Putamen (tissue), 1 donor: ENCODE results near the gene TUFM.
"Not testable (repeated sequence)": the region's sequence is repeated elsewhere in the genome, so short reads cannot be mapped to it uniquely, and the experiment has no call there.

ENCODE experiments used
- DNase-seq: peaks from one replicate; pipeline ENCODE4 v3.0.0-alpha.2; 2016; ENCODE audit warnings: low spot score

The TUFM gene

GRCh38 chr16:28846080-28846932 lies at the start of gene TUFM:
TSS of gene TUFM (minus strand) at chr16:28846348. CDS start at chr16:28846269, 79 bp downstream.
- peak; percentile 99 for DNase-seq

- DNase-seq = no peak
Measured at GRCh38 chr16:28895609-28896008, 49.5 kb upstream of the TUFM start.

DNA sequence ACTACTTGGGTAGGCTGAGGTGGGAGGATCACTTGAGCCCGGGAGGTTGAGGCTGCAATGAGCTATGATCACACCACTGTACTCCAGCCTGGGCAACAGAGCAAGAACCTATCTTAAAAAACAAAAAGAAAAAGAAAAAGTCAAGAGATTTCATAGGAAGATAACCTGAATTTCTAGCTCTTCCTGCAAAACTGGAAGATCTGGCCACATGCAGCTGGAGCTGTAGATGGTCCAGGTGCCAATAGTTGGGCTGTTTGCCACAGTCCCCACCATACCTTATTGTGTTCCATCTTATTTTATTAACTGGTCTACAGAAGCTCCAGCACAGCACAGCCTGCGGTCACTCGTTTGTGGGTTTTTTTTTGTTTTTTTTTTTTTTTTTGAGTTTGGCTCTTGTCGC lies 47.1 kb upstream of the TUFM start:
- no peak for DNase-seq

DNA sequence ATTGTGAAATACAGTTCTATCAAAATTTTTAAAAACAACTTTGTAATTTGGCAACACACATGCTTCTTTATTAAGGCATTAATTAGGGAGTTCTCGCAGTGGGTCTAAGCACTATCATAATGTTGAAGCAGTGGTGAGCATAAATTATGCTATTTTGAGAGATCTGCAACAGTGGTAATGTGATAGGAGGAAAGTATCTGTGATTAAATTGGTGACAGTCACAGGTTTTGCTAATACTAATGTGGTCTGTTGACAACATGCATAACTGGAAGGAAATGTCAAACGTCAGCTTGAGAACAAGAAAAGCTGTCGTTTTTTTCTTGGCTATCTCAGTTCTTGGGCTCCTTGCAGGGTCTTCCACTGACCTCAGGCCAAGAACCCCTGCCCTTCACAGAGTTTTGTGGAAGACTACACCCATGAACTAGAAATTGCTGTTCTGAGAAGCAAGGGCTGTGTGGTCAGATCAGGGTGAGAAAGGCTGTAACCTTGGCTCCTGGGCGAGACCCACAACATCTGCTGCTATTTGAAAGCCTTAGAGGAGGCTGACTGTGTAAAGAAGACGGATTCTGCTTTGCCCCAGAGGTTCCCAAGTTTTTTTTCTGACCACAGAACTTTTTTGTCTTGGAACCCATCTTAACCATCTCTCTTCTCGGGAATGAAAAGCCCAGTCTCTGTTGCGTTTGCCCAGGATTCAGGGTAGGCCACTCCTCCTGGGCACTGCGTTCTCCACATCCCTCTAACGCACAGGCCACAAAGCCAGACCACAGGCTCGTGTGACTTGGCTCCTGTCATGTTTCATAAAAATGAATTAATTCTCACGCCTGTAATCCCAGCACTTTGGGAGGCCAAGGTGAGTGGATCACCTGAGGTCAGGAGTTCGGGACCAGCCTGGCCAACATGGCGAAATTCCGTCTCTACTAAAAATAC lies 46.1 kb upstream of the TUFM start:
- no peak for DNase-seq

DNA sequence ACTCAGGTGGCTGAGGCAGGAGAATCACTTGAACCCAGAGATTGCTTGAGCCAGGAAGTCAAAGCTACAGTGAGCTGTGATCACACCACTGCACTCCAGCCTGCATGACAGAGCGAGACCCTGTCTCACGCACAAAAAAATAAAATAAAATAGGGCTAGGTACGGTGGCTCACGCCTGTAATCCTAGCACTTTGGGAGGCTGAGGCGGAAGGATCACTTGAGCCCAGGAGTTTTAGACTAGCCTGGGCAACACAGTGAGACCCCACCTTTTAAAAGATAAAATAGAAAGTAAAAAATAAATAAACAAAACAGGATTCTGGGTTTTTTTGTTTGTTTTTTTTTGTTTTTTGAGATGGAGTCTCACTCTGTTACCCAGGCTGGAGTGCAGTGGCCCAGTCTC lies 44.2 kb upstream of the TUFM start:
- not testable (repeated sequence) for DNase-seq

DNA sequence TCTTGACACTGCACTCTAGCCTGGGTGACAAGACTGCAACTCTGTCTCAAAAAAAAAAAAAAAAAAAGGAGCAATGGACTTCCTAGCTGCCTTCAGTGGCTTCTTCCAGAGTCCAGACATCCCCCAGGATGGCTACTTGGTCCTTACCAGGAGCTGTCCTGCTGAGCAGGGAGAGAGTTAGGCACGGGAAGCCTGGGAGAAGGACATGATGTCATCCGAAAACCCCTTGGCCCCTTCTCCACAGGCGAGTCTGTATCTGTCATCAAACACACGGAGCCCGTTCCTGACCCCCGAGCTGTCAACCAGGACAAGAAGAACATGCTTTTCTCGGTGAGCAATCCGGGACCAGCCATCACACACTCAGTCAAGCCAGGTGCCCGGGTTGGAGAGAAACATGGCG lies 40.8 kb upstream of the TUFM start:
- DNase-seq = no peak

DNA sequence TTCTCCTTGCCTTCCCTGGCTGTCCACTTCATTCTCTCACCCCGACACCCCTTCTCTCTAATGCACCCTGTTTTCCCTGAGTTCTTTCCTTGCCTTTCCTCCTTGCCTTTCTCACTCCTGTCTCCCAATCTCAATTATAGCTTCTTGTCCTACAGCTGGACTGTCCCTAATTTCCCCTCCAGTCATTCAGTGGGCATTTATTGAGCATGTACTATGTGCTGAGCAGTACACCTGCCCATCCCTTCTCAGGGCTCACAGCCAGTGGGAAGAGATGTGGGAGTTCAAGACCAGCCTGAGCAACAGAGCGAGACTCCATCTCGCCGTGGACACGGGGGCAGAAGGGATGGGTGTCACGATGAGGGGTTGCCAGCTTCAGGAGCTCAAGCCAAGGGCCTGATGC lies 37.9 kb upstream of the TUFM start:
- no peak for DNase-seq

DNA sequence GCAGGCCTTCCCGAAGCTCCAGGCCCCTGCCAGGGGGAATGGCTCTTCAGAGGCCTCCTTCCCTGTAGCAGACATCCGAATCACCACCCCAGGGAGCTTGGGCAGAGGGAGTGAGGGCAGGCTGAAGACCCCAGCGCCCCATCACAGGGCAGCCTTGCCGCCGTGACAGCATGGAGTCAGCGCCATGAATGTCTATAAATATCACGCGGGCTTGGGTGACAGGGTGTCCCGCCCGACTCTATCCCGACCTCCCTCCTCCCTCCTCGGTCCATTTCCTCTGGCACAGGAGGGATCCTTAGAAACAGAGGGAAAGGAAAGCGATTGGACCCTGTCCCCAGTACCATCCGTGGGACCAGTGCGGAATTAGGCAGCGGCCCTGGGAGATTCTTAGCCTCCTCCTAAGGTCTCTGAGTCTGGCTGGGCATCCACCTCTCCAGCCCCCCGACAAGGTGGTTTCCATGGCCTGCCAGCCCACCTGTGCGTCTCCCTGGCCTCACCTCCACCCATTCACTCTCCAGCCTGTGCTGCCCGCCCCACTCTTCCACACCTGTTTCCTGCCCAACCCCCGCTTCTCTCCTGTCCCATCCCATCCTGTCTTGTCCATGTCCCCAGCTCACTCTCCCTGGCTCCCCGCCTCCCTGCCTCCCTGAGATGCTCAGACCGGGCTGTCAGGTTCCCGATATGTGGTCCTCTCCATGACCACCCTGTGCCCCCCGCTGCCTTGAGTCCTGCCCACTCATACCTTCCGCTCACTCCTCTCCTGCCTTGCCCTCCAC lies 37.3 kb upstream of the TUFM start:
- DNase-seq = no peak

DNA sequence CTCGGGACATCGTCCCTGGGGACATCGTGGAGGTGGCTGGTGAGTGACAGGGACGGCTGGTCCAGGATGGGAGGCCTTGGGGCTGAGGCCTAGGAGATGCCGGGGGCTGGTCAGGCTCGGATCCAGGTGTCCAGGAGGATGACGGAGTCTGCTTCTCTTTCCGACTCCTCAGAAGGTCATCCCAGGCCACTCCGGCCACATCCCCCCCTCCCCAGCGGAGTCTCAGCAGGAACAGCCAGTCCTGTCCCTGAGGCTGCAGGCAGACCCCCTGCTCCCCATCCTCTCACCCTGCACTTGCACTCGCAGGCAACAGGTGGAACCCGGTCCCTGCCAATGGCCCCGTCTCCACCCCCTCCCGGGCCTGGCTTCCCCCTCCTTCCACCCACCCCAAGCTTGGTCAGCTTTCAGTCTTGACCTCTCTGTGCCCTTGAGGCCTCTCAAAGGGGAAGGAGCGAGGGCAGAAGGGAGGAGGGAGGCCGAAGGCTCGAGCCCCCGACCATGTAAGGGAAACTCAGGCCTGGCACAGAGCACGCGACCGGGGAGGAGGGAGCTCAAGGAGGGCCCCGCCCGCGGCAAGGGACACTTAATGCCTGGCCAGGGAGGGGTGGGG lies 36.5 kb upstream of the TUFM start:
- DNase-seq = no peak

DNA sequence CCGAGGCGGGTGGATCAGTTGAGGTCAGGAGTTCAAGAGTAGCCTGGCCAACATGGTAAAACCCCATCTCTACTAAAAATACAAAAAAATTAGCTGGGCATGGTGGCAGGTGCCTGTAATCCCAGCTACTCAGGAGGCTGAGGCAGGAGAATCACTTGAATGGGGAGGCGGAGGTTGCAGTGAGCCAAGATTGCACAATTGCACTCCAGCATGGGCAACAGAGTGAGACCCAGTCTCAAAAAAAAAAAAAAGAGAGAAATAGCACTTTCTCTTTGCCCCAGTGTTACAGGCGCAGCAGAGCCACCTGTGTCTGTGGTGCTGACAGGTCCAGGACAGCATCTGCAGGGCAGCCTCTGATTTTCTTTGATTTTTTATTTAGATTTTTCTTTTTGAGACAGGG lies 35.4 kb upstream of the TUFM start:
- not testable (repeated sequence) for DNase-seq

DNA sequence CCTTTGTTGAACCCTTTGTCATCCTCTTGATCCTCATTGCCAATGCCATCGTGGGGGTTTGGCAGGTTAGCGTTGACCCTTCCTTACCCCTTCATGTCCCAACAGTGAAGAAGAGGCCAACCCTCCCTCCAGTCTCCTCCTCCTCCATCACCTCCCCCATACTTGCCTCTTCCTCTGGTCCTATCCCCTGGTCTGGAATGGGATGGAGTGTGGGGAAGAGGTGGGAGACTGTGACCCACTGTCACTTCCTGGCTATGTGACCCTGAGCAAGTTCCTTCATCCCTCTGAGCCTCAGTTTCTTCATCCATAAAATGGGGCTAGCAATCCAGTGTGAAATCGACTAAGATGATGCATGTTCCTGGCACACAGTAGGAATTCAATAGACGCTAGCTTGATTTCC lies 34.8 kb upstream of the TUFM start:
- no peak for DNase-seq

DNA sequence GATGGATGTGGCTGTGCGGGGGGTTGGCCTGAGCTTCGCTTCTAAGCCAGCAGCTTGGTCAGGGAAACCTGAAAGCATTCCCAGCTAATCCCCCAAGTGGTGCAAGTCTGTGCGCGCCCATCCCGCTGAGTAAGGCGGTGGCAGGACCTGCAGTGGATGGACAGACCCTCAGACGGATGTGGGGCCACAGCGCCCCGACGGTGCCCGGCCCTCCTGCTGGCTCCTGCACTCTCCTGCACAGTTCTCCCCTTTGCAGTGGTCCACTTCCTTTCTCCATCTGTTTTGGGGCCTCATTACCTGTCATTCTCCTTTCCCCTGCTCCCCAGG lies 34.4 kb upstream of the TUFM start:
- DNase-seq = no peak

DNA sequence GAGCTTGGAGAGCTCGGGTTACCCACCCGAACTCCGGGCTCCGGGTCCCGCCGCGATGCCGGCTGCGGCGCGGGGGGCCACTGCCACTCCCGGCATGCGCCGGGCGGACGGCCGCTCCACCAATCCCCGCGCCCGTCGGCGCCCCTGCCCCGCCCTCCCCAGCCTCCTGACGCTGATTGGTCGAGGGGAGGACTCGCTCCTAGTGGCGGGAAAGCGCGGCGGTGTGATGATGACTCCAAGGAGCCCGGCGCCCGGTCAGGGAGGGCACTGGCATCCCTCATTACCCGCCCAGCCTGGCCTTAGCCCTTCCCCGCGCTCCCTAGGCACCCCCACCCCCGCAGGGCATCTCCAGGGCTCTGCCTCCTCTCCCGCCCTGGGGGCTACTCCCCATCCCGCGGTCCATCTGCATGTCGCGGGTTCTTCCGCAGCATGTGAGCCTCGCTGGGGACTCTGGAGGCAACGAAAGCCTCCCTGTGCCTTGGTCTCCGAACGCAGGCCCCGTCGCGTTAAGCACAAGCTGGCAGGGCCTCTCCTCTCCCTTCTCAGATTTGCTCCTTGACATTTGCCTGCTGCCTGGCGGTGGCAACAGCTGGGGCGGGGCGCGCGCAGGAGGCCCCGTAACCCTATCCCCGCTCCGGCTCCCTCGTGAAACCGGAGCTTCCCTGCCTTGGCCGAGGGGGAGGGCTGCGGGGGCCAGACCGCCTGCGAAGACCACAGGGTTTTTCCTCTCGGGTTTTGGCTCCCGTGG lies 33.9 kb upstream of the TUFM start:
- DNase-seq = peak; percentile 80

DNA sequence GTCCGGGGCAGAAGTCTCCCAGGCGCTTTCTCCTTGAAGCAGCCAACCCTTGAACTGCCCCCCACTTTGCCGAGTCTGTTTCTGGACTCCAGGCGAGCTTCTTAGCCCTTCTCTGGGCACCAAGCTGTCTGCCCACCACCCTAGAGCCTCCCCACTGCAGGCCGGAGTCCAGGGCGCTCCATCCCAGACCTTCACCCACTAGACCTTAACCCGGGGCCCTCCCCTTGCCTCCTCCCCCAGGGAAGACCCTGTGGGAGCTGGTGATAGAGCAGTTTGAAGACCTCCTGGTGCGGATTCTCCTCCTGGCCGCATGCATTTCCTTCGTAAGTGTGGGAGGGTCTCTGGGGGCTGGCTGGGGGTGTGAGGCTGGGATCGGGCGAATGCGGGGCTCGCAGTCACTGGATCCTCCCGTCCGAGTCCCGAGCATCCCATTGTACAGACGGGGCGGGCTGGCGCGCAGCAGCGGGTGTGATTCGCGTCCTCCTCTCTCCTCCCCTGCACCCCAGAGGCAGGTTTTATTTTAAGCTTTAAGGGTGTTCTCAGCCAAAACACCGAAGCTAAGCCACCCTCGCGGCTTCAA lies 33.2 kb upstream of the TUFM start:
- DNase-seq = no peak

- DNase-seq = no peak
Measured at GRCh38 chr16:28878083-28878926, 32.2 kb upstream of the TUFM start, which contains the start of gene ATP2A1. TSS of gene ATP2A1 (plus strand) at chr16:28878488. CDS start at chr16:28878672, 184 bp downstream.

GRCh38 chr16:28877655-28878000 lies 31.5 kb upstream of the TUFM start:
- DNase-seq = no peak

DNA sequence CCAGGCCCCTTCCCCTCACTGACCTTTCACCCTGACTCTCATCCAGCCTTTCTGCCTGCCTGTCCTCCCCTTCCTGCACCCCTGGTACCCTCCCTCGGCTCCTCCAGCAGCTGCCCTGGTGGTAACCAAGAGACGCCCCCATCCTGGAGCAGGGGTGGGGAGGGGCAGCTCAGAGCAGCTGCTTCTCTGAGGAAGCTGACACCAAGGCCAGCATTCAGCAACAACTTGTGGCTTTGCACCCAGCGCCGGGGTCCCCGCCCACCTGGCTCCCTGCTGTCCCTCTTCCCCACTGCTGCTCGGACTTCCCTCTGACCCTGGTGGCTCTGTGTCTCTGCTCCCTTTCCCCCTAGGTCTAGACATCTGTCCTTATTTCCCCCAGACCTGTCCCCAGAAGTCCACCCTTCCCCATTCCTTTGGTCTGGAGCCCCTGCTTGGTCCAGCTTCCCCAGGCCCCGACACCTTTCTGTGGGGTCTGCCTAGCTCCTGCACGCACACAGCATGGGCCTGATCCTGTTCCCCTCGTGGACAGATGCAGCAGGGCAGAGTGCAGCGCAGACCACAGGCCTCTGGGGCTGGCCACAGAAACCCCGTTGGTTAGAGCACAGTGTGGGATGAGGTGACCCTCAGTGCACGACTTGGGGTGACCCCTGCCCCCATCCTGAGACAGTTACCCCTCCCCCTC lies 31.0 kb upstream of the TUFM start:
- no peak for DNase-seq

GRCh38 chr16:28876019-28876659 lies 30.0 kb upstream of the TUFM start:
- no peak for DNase-seq
